ENCODE data around the gene KRTCAP2. TPM values are rescaled to one million over a fixed set of nuclear protein-coding genes. Genes with fewer than 3 reads are reported as not detected.

Gene KRTCAP2
- total and polyA plus RNA-seq, 10 of the 15 experiments (the other 5 are each of a cell fraction or from before 2014, with no cell fraction given), result 61.3 to 238 (median 141) TPM

DNA sequence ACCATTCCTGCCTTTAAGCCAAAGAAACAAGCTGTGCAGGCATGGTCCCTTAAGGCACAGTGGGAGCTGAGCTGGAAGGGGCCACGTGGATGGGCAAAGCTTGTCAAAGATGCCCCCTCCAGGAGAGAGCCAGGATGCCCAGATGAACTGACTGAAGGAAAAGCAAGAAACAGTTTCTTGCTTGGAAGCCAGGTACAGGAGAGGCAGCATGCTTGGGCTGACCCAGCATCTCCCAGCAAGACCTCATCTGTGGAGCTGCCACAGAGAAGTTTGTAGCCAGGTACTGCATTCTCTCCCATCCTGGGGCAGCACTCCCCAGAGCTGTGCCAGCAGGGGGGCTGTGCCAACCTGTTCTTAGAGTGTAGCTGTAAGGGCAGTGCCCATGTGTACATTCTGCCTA is 38.8 kb downstream of the KRTCAP2 start (continued):
- TF ChIP-seq ZBTB40 (IDR thresholded peaks at IDR 0.05; ENCODE audit: borderline replicate concordance), result no peak
- no peak for TF ChIP-seq ZBED1 (IDR thresholded peaks at IDR 0.05; ENCODE audit: borderline replicate concordance)
- TF ChIP-seq CHD2 (IDR thresholded peaks at IDR 0.05; ENCODE audit: borderline replicate concordance, low read depth, low read length), result no peak
- TF ChIP-seq ZNF207 (IDR thresholded peaks at IDR 0.05; ENCODE audit: borderline replicate concordance), result no peak

- no peak overlapping the region for H3K4me2 ChIP-seq (ENCODE audit: control insufficient read depth, insufficient read depth)
- intact Hi-C loops (cut with micrococcal nuclease; ENCODE audit: unreplicated experiment), result no loop called here
- no peak for FAIRE-seq
Observed at GRCh38 chr1:155133799-155134281, 39.3 kb downstream of the KRTCAP2 start.

More at GRCh38 chr1:155133799-155134281, 39.3 kb downstream of the KRTCAP2 start:
- SMC1A ChIA-PET (ENCODE audit: uncharacterized antibody, unreplicated experiment), result interaction anchor here (0.5 to 2.4 kb wide), 3 partner anchors 33 to 349 kb away, joined by 3 to 6 read pairs (median 3); no protein-coding TSS in a partner anchor
- ATAC-seq (no peak), DNase-seq (ENCODE audit: low read depth, low spot score) (no peak)
- Histone ChIP-seq H3K27me3 (replicated peaks in 1 of 2; ENCODE audit: control insufficient read depth in 2 of 2, insufficient read depth in 2 of 2, low read length in 1 of 2) (peaks cover 1 to 2% of the 10 kb centered on the region in 2 experiments; a peak in 2 of 4 replicates), H3K4me3 (no peak overlapping the region), H3K4me1 (ENCODE audit: control insufficient read depth, insufficient read depth, low read length) (peaks cover 13% of the 10 kb centered on the region), H3K36me3 (ENCODE audit: control insufficient read depth in 2 of 2, insufficient read depth in 2 of 2, low read length in 1 of 2) (peaks cover 0 to 2% of the 10 kb centered on the region in 2 experiments; a peak in 2 of 4 replicates), H2AFZ (ENCODE audit: control insufficient read depth, low read depth, low read length) (no peak overlapping the region), H3K79me2 (ENCODE audit: control insufficient read depth, insufficient read depth, low read length) (peaks cover 18% of the 10 kb centered on the region), H3K27ac (ENCODE audit: control insufficient read depth, insufficient read depth) (no peak overlapping the region), H3K9me3 (replicated peaks; ENCODE audit: control insufficient read depth, insufficient read depth, low read length) (no peaks in the 10 kb centered on the region), H4K20me1 (ENCODE audit: control insufficient read depth, insufficient read depth) (no peaks in the 10 kb centered on the region), H3K9ac (ENCODE audit: control insufficient read depth, insufficient read depth, low read length) (no peak overlapping the region)
- in situ Hi-C loops (cut with MboI), result no loop called here
- WGBS (ENCODE audit: insufficient coverage, insufficient replicate concordance, low lambda C conversion rate, missing lambda C conversion rate), result 73% methylated on average over 7 of the region's 7 CpGs
- TF ChIP-seq SRF (IDR thresholded peaks at IDR 0.05; ENCODE audit: low read depth in 2 of 2, low read length in 2 of 2) (no peak), CEBPB (IDR thresholded peaks at IDR 0.05; ENCODE audit: borderline replicate concordance in 1 of 2, low read depth in 2 of 2, low read length in 2 of 2) (no peak), SUZ12 (IDR thresholded peaks at IDR 0.05; ENCODE audit: unreplicated experiment) (no peak), NFYB (IDR thresholded peaks at IDR 0.05; ENCODE audit: insufficient read depth, low read depth, low read length) (no peak)
- TF ChIP-seq, protein P1, sequence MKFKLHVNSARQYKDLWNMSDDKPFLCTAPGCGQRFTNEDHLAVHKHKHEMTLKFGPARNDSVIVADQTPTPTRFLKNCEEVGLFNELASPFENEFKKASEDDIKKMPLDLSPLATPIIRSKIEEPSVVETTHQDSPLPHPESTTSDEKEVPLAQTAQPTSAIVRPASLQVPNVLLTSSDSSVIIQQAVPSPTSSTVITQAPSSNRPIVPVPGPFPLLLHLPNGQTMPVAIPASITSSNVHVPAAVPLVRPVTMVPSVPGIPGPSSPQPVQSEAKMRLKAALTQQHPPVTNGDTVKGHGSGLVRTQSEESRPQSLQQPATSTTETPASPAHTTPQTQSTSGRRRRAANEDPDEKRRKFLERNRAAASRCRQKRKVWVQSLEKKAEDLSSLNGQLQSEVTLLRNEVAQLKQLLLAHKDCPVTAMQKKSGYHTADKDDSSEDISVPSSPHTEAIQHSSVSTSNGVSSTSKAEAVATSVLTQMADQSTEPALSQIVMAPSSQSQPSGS (IDR thresholded peaks at IDR 0.05; ENCODE audit: low read length), result no peak
- POLR2A ChIA-PET, result interaction anchor here (0.5 to 1.1 kb wide), 4 partner anchors 8 to 602 kb away, joined by 3 to 4 read pairs (median 4); no protein-coding TSS in a partner anchor
- CTCF ChIA-PET, result interaction anchor here (0.5 to 6.0 kb wide), 7 partner anchors 34 to 68 kb away, joined by 3 to 37 read pairs (median 4); partner anchors contain the start of genes KRTCAP2 and TRIM46
- no TSS peak for BruUV-seq (replicated peaks)
- RAD21 ChIA-PET (ENCODE audit: unreplicated experiment), result interaction anchor here (0.7 to 2.6 kb wide), 2 partner anchors 39 to 42 kb away, joined by 3 to 9 read pairs; partner anchors contain the start of gene KRTCAP2

Data from GM12878 (cell line).